ENCODE measurements around the gene ANTXR2. TPM values are rescaled to one million over a fixed set of nuclear protein-coding genes. Genes with fewer than 3 reads are reported as not detected.

ANTXR2 gene
- total and polyA plus RNA-seq, 2 of the 8 experiments (the other 6 are each of a cell fraction or from before 2014, with no cell fraction given) = 1.1 to 7.5 TPM

DNA sequence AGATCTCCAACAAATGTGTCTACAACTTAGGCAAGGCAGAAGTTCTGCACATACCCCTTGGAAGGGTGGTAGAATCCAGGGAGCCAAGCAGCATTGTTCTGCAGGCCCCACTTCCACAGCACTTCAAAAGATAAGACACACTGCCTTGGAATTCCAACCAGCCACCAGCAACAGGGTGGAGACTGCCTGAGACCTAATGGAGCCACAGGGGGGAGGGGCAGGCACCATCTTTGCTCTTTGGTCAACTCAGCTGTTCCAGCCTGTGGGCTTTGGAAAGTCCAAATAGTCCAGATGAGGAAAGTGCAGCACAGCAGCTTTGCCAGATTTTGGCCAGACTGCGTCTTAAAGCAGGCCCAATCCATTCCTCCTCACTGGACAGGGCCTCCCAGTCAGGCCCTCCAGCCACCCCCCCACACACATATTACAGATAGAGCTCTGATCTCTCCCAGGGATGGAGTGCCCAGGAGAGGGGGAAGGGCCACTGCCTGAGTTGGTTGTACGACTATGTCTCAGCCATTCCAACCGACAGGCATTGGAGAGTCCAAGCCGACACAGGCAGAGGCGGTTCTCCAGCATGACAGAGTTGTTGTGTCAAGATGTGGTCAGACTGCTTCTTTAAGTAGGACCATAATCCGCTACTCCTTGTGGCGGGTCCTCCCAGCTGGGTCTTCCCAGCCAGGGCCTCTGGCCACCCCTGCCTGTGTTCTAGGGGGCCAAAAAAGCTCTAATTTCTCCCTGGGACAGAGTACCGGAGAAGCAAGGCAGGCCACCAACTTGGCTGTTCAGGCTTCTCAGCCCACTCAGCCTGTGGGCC is 42.5 kb upstream of the ANTXR2 start:
- no peak for FAIRE-seq
- TF ChIP-seq SP2 (IDR thresholded peaks at IDR 0.05; ENCODE audit: low read length) (no peak), PHF8 (conservative IDR thresholded peaks at IDR 0.05; ENCODE audit: low read depth, low read length) (no peak), MAFK (IDR thresholded peaks at IDR 0.05; ENCODE audit: low read depth, low read length) (no peak), ASH2L (IDR thresholded peaks at IDR 0.05; ENCODE audit: low read length) (no peak), CTBP2 (IDR thresholded peaks at IDR 0.05; ENCODE audit: borderline replicate concordance, insufficient read depth, insufficient read length, low read length) (no peak), CHD2 (IDR thresholded peaks at IDR 0.05; ENCODE audit: low read length) (no peak), FOSL1 (IDR thresholded peaks at IDR 0.05; ENCODE audit: insufficient read depth, low read depth, low read length) (no peak), EP300 (IDR thresholded peaks at IDR 0.05; ENCODE audit: borderline replicate concordance in 1 of 2, low read depth in 2 of 2, low read length in 2 of 2) (no peak), HDAC2 (IDR thresholded peaks at IDR 0.05; ENCODE audit: borderline replicate concordance in 1 of 2, low read depth in 2 of 2, low read length in 2 of 2) (no peak), KDM1A (IDR thresholded peaks at IDR 0.05; ENCODE audit: borderline replicate concordance, low read length) (no peak), CREB1 (IDR thresholded peaks at IDR 0.05) (no peak), KDM4A (IDR thresholded peaks at IDR 0.05; ENCODE audit: low read depth, low read length, severe bottlenecking) (no peak)

More for the DNA sequence above, 42.5 kb upstream of the ANTXR2 start:
- Histone ChIP-seq H3K4me2 (ENCODE audit: insufficient read depth in 1 of 2, low read depth in 2 of 2, low read length in 2 of 2) (no peak overlapping the region), H3K9ac (replicated peaks in 1 of 4; ENCODE audit: extremely low read depth in 1 of 4, low read depth in 3 of 4, low read length in 3 of 4) (no peak overlapping the region), H3K27ac (ENCODE audit: low read depth, low read length) (no peak overlapping the region), H4K20me1 (replicated peaks in 1 of 2; ENCODE audit: control insufficient read depth in 1 of 2, insufficient read depth in 2 of 2, low read length in 2 of 2) (no peaks in the 10 kb centered on the region), H3K4me1 (replicated peaks in 1 of 4; ENCODE audit: control insufficient read depth in 3 of 4, insufficient read depth in 4 of 4, low read length in 3 of 4) (no peaks in the 10 kb centered on the region), H2BK15ac (ENCODE audit: low read length) (no peak overlapping the region), H2BK12ac (ENCODE audit: low read depth, low read length) (no peak overlapping the region), H3K27me3 (replicated peaks in 1 of 4; ENCODE audit: control insufficient read depth in 3 of 4, extremely low read depth in 1 of 4, insufficient read depth in 3 of 4, low read length in 3 of 4) (no peaks in the 10 kb centered on the region), H3K36me3 (ENCODE audit: control insufficient read depth in 2 of 4, insufficient read depth in 4 of 4, low read length in 3 of 4) (no peaks in the 10 kb centered on the region), H3K4ac (replicated peaks; ENCODE audit: insufficient read length, low read depth, low read length) (no peak overlapping the region), H3K14ac (ENCODE audit: insufficient read length) (no peak overlapping the region), H3K79me2 (ENCODE audit: control insufficient read depth in 1 of 2, insufficient read depth in 2 of 2, low read length in 2 of 2) (no peaks in the 10 kb centered on the region), H3K9me3 (ENCODE audit: insufficient read depth in 2 of 2, low read depth in 1 of 2, low read length in 1 of 2) (no peaks in the 10 kb centered on the region), H3K4me3 (ENCODE audit: extremely low read depth in 1 of 4, insufficient read depth in 2 of 4, low read depth in 3 of 4, low read length in 4 of 4) (no peak overlapping the region), H2AK5ac (ENCODE audit: low read depth, low read length) (no peak overlapping the region), H4K8ac (ENCODE audit: extremely low read depth, insufficient read depth, low read length) (no peak overlapping the region), H3K56ac (replicated peaks; ENCODE audit: insufficient read length, low read depth, low read length) (no peak overlapping the region), H3K79me1 (ENCODE audit: low read depth, low read length) (no peaks in the 10 kb centered on the region), H4K91ac (replicated peaks; ENCODE audit: insufficient read length, low read length) (no peak overlapping the region), H3K23ac (ENCODE audit: insufficient read length) (no peak overlapping the region), H2BK5ac (ENCODE audit: low read depth, low read length) (no peak overlapping the region), H2AFZ (ENCODE audit: low read length) (no peak overlapping the region), H2BK120ac (replicated peaks; ENCODE audit: low read depth, low read length) (no peak overlapping the region), H3K23me2 (ENCODE audit: low read depth, low read length) (no peaks in the 10 kb centered on the region), H4K5ac (ENCODE audit: insufficient read length, low read depth, low read length) (no peak overlapping the region), H3K18ac (ENCODE audit: extremely low read depth, low read length) (no peak overlapping the region), H2BK20ac (ENCODE audit: low read length) (no peak overlapping the region)
- WGBS, 2 experiments (ENCODE audit: extremely low coverage in 1 of 2, insufficient coverage in 1 of 2, insufficient read length in 1 of 2, insufficient replicate concordance in 2 of 2, low coverage in 1 of 2, low lambda C conversion rate in 2 of 2, missing lambda C conversion rate in 1 of 2) = 97% methylated on average over 8 of the region's 8 CpGs; no CpG with 5 or more reads in 1 of the 2 experiments
- POLR2A ChIA-PET (ENCODE audit: partially characterized antibody) = no interaction called here
- DNase-seq (ENCODE audit: low read depth in 1 of 2, low spot score in 2 of 2) = no peak
- CTCF ChIA-PET (ENCODE audit: partially characterized antibody) = interaction anchor here (4.1 kb wide), 1 partner anchor 10 kb away, joined by 13 read pairs; no protein-coding TSS in a partner anchor

Measured in H1 (cell line).